Activated CD8-positive, alpha-beta T cell treated with anti-CD3 and anti-CD28 coated beads for 36 hours (primary cell): Measurements from ENCODE around the gene ZNF428. TPM values are rescaled to one million over a fixed set of nuclear protein-coding genes. Genes with fewer than 3 reads are reported as not detected.

ENCODE experiments used
- ATAC-seq: fragments of 200-7000 bp; cut with Tn5 transposase; one replicate; pipeline ENCODE4 v1.10.0; 2021; ENCODE audit warnings: mild to moderate bottlenecking, moderate library complexity
- CTCF ChIA-PET: fragments of 350-600 bp; sonication (Branson Sonifier 250); formaldehyde crosslinking; loops from one replicate; lab custom pipeline; 2021; ENCODE audit warnings: antibody characterized with exemption; lab: Charles Lee
- POLR2A ChIA-PET: fragments of 350-600 bp; sonication (Branson Sonifier 250); formaldehyde crosslinking; loops from one replicate; lab custom pipeline; 2021; ENCODE audit warnings: antibody characterized with exemption; lab: Charles Lee
- DNase-seq: peaks from one replicate; pipeline ENCODE4 v3.0.0-alpha.2; 2020
- H3K27ac Mint-ChIP-seq: one replicate; pipeline ENCODE4 v1.8.0; 2021; ENCODE audit warnings: mild to moderate bottlenecking, mixed read lengths
- H3K27me3 Mint-ChIP-seq: one replicate; pipeline ENCODE4 v1.8.0; 2021; ENCODE audit warnings: mixed read lengths
- H3K36me3 Mint-ChIP-seq: one replicate; pipeline ENCODE4 v1.8.0; 2021; ENCODE audit warnings: low read depth, mixed read lengths
- H3K4me1 Mint-ChIP-seq: one replicate; pipeline ENCODE4 v1.8.0; 2021; ENCODE audit warnings: low read depth, mixed read lengths
- H3K4me3 Mint-ChIP-seq: one replicate; pipeline ENCODE4 v1.8.0; 2021; ENCODE audit warnings: mild to moderate bottlenecking, moderate library complexity, mixed read lengths
- H3K9me3 Mint-ChIP-seq: one replicate; pipeline ENCODE4 v1.8.0; 2021; ENCODE audit warnings: mixed read lengths
- intact Hi-C: fragments of 100-400 bp; cut with micrococcal nuclease; formaldehyde crosslinking; loops from one replicate; pipeline ENCODE4 v1.10.0; 2022
- total RNA-seq, 2 experiments: library from RNA; stranded (reverse); gene quantifications; one replicate each; pipeline ENCODE4 v1.2.3, GENCODE V29; 2021
- TF ChIP-seq, protein P1 (sequence below): fragments of 200-600 bp; IDR thresholded peaks from one replicate; pipeline ENCODE4 v1.8.0; 2022; ENCODE audit warnings: antibody characterized with exemption, mild to moderate bottlenecking

ZNF428 gene
- total RNA-seq, 2 experiments from 2014 or later, result 12.3 to 13.4 TPM

DNA sequence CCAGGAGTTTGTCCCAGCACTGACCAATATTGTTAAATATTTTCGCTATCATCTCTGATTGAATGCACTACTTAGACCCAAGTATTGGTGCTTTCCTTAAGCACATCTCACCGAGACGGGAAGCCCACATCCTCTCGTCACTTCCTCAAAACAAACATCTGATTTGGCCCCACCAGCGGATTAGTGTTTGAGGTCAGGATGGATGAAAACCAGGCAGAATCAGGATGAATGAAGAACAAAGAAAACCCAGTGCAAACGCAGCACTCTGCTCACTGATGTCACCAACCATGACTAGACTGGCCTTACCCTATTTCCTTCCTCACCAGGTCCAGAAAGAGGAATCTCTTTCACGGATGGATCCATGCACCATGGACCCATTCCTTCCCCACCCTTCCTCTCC lies 44.6 kb upstream of the ZNF428 start:
- DNase-seq (peak; percentile 38), ATAC-seq (no peak)
- Mint-ChIP-seq H3K9me3 (peaks cover 2% of the 10 kb centered on the region), H3K27ac (peak overlapping the region; percentile 72), H3K27me3 (no peaks in the 10 kb centered on the region), H3K36me3 (peaks cover 30% of the 10 kb centered on the region), H3K4me3 (peak overlapping the region; percentile 11), H3K4me1 (peaks cover 29% of the 10 kb centered on the region)
- CTCF ChIA-PET, result no interaction called here
- TF ChIP-seq, protein P1, sequence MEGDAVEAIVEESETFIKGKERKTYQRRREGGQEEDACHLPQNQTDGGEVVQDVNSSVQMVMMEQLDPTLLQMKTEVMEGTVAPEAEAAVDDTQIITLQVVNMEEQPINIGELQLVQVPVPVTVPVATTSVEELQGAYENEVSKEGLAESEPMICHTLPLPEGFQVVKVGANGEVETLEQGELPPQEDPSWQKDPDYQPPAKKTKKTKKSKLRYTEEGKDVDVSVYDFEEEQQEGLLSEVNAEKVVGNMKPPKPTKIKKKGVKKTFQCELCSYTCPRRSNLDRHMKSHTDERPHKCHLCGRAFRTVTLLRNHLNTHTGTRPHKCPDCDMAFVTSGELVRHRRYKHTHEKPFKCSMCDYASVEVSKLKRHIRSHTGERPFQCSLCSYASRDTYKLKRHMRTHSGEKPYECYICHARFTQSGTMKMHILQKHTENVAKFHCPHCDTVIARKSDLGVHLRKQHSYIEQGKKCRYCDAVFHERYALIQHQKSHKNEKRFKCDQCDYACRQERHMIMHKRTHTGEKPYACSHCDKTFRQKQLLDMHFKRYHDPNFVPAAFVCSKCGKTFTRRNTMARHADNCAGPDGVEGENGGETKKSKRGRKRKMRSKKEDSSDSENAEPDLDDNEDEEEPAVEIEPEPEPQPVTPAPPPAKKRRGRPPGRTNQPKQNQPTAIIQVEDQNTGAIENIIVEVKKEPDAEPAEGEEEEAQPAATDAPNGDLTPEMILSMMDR, result no peak
- intact Hi-C loops, result no loop called here
- POLR2A ChIA-PET, result no interaction called here

DNA sequence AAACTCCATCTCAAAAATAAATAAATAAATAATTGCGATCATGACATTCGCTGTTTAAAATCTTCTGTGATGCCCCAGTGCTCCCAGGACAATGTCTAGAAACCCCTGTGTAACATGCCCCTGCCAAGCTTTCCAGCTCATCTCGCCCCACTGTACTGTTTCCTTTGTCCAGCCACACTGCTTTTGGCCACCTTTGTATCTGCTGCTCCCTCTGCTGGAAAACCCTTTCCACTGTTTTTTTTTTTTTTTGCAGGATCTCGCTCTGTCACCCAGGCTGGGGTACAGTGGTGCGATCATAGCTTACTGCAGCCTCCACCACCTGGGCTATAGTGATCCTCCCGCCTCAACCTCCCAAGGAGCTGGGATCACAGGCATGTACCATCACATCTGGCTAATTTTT lies 43.1 kb upstream of the ZNF428 start:
- no peaks in the 10 kb centered on the region for H3K27me3 Mint-ChIP-seq
- intact Hi-C loops, result no loop called here
- ChIA-PET POLR2A (interaction anchor here (0.5 to 0.9 kb wide), 3 partner anchors 13 to 94 kb away, joined by 3 read pairs; no protein-coding TSS in a partner anchor), CTCF (no interaction called here)
- DNase-seq (no peak), ATAC-seq (no peak)
- H3K4me3 Mint-ChIP-seq, result no peak overlapping the region
- peaks cover 20% of the 10 kb centered on the region for H3K4me1 Mint-ChIP-seq
- H3K27ac Mint-ChIP-seq, result no peak overlapping the region
- H3K36me3 Mint-ChIP-seq, result peaks cover 27% of the 10 kb centered on the region
- peaks cover 6% of the 10 kb centered on the region for H3K9me3 Mint-ChIP-seq
- TF ChIP-seq, protein P1, result no peak

DNA sequence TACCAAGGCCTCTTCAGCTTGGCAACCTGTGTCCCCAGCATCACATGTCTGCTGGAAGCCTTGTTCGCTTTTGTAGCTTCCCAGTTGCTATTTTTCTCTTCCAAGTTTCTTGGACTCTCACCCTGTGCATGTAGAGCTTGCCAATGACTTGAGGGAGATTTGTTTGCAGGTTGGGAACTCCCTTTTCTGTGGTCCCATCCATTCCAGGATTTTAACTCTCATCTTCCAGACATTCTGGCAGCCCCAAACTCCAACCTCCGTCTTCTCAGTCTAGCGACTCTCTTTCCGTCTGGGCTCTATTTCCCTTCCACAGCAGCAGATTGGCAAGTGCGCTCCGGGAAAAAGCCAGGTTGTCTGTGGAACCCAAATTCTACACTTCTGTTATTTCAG lies 41.5 kb upstream of the ZNF428 start:
- peaks cover 16% of the 10 kb centered on the region for H3K4me1 Mint-ChIP-seq
- H3K9me3 Mint-ChIP-seq, result peaks cover 6% of the 10 kb centered on the region
- POLR2A ChIA-PET, result interaction anchor here (0.5 to 1.2 kb wide), 2 partner anchors 12 to 20 kb away, joined by 3 read pairs; no protein-coding TSS in a partner anchor
- CTCF ChIA-PET, result no interaction called here
- no peak for DNase-seq
- H3K36me3 Mint-ChIP-seq, result peaks cover 20% of the 10 kb centered on the region
- TF ChIP-seq, protein P1, result no peak
- H3K27me3 Mint-ChIP-seq, result no peaks in the 10 kb centered on the region
- no peak overlapping the region for H3K27ac Mint-ChIP-seq
- no peak for ATAC-seq
- intact Hi-C loops, result no loop called here
- H3K4me3 Mint-ChIP-seq, result no peak overlapping the region

DNA sequence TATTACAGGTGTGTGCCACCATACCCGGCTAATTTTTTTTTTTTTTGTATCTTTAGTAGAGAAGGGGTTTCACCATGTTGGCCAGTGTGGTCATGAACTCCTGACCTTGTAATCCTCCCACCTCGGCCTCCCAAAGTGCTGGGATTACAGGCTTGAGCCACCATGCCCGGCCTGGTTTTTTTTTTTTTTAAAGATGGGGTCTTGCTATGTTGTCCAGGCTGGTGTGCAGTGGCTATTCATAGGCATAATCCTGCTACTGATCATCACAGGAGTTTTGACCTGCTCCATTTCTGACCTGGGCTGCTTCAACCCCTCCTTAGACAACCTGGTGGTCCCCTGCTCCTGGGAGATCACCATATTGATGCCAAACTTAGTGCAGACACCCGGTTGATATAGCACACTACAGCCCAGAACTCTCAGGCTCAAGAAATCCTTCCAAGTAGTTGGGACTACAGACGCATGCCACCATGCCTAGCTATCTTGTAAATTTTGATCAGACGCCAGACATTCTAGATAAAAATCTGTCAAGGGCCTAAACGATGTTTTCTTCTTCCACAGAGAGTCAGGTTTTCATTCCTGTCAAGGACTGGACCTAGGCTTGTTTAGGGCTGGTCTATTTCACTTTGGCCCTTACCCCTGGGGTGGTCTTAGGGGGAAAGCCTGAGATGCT lies 41.0 kb upstream of the ZNF428 start:
- ATAC-seq (no peak), DNase-seq (no peak)
- Mint-ChIP-seq H3K27ac (no peak overlapping the region), H3K27me3 (no peaks in the 10 kb centered on the region), H3K4me1 (peaks cover 16% of the 10 kb centered on the region), H3K9me3 (peaks cover 6% of the 10 kb centered on the region), H3K36me3 (peaks cover 22% of the 10 kb centered on the region), H3K4me3 (no peak overlapping the region)
- POLR2A ChIA-PET, result interaction anchor here (1.2 kb wide), 1 partner anchor 12 kb away, joined by 3 read pairs; no protein-coding TSS in a partner anchor
- TF ChIP-seq, protein P1, result no peak
- CTCF ChIA-PET, result no interaction called here
- intact Hi-C loops, result no loop called here

DNA sequence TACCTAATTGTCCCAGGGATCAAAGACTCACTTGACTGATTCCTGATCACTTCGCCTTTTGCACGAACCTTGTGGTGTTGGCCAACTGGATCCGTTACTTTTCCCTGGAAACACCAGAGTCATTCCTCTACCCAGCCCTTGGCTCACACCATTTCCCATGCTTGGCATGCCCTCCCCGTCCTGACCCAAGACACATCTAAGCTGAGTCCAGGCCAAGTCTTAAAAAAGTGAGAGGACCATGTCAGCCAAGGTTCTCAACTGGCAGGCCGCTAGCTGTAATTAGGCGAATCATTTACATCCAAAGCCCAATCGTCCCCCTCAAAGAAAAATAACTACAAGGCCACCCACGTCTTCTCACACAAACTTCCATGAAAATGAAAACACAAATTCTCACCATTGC lies 39.1 kb upstream of the ZNF428 start:
- intact Hi-C loops, result no loop called here
- Mint-ChIP-seq H3K27me3 (no peaks in the 10 kb centered on the region), H3K27ac (no peak overlapping the region), H3K4me1 (no peaks in the 10 kb centered on the region), H3K4me3 (no peak overlapping the region), H3K9me3 (peaks cover 6% of the 10 kb centered on the region), H3K36me3 (peaks cover 17% of the 10 kb centered on the region)
- ChIA-PET POLR2A (no interaction called here), CTCF (interaction anchor here (1.2 to 1.4 kb wide), 2 partner anchors 10 to 103 kb away, joined by 3 to 8 read pairs; no protein-coding TSS in a partner anchor)
- TF ChIP-seq, protein P1, result no peak
- DNase-seq, result no peak
- no peak for ATAC-seq
